Chondrocyte (in vitro differentiated cells): Measurements from ENCODE around the gene L1CAM. TPM values are rescaled to one million over a fixed set of nuclear protein-coding genes. Genes with fewer than 3 reads are reported as not detected.
A peak's percentile ranks its signal among the peaks of the same experiment; 100 is the strongest.
"Not testable (repeated sequence)": the region's sequence is repeated elsewhere in the genome, so short reads cannot be mapped to it uniquely, and the experiment has no call there.

Experiments
- DNase-seq: peaks from one replicate; pipeline ENCODE4 v3.0.0; 2021; ENCODE audit warnings: mixed read lengths, low spot score
- H3K27ac Mint-ChIP-seq: one replicate; pipeline ENCODE4 v1.8.0; 2021; ENCODE audit warnings: mild to moderate bottlenecking, moderate library complexity, mixed read lengths; ENCODE audit not compliant: unreplicated experiment
- H3K27me3 Mint-ChIP-seq: 2 replicates; pipeline ENCODE4 v1.8.0; 2021; ENCODE audit warnings: low read depth, mixed read lengths
- H3K36me3 Mint-ChIP-seq: 2 replicates; pipeline ENCODE4 v1.8.0; 2021; ENCODE audit warnings: low read depth, mixed read lengths
- H3K4me1 Mint-ChIP-seq: 2 replicates; pipeline ENCODE4 v1.8.0; 2021; ENCODE audit warnings: low read depth, mild to moderate bottlenecking, mixed read lengths
- H3K4me3 Mint-ChIP-seq: one replicate; pipeline ENCODE4 v1.8.0; 2021; ENCODE audit warnings: mild to moderate bottlenecking, moderate library complexity, mixed read lengths; ENCODE audit not compliant: unreplicated experiment
- H3K9me3 Mint-ChIP-seq: 2 replicates; pipeline ENCODE4 v1.8.0; 2021; ENCODE audit warnings: low read depth, mixed read lengths
- CTCF ChIP-seq: fragments of 200-600 bp; sonication (generic); IDR thresholded peaks from 2 replicates; pipeline ENCODE4 v1.5.0; 2021; ENCODE audit warnings: antibody characterized with exemption, mild to moderate bottlenecking, moderate library complexity
- total RNA-seq: library from RNA; stranded (reverse); gene quantifications from 3 replicates; pipeline ENCODE4 v1.2.1, GENCODE V29; 2021

Gene L1CAM
- total RNA-seq, 1 donor from 2014 or later: 2.5 TPM

GRCh38 chrX:153824348-153824747, 61.6 kb downstream of the L1CAM start:
- H3K27ac Mint-ChIP-seq: no peak overlapping the region
- H3K4me1 Mint-ChIP-seq: peaks cover 12% of the 10 kb centered on the region
- peaks cover 5% of the 10 kb centered on the region for H3K9me3 Mint-ChIP-seq
- H3K36me3 Mint-ChIP-seq: no peaks in the 10 kb centered on the region
- H3K27me3 Mint-ChIP-seq: no peaks in the 10 kb centered on the region
- DNase-seq: no peak
- H3K4me3 Mint-ChIP-seq: no peak overlapping the region
- TF ChIP-seq CTCF: no peak

GRCh38 chrX:153821066-153821465, 64.9 kb downstream of the L1CAM start:
- H3K9me3 Mint-ChIP-seq: peaks cover 3% of the 10 kb centered on the region
- no peaks in the 10 kb centered on the region for H3K27me3 Mint-ChIP-seq
- no peaks in the 10 kb centered on the region for H3K36me3 Mint-ChIP-seq
- peaks cover 5% of the 10 kb centered on the region for H3K4me1 Mint-ChIP-seq
- no peak overlapping the region for H3K27ac Mint-ChIP-seq
- no peak overlapping the region for H3K4me3 Mint-ChIP-seq
- TF ChIP-seq CTCF: no peak
- DNase-seq: no peak

GRCh38 chrX:153820601-153821000, 65.4 kb downstream of the L1CAM start:
- H3K4me3 Mint-ChIP-seq: no peak overlapping the region
- no peak for DNase-seq
- no peak for TF ChIP-seq CTCF
- H3K4me1 Mint-ChIP-seq: peaks cover 5% of the 10 kb centered on the region
- no peak overlapping the region for H3K27ac Mint-ChIP-seq
- H3K9me3 Mint-ChIP-seq: peaks cover 3% of the 10 kb centered on the region
- H3K36me3 Mint-ChIP-seq: no peaks in the 10 kb centered on the region
- no peaks in the 10 kb centered on the region for H3K27me3 Mint-ChIP-seq

- Mint-ChIP-seq H3K4me1 (peaks cover 5% of the 10 kb centered on the region), H3K4me3 (peak overlapping the region; percentile 59), H3K36me3 (no peaks in the 10 kb centered on the region), H3K9me3 (peaks cover 3% of the 10 kb centered on the region), H3K27me3 (no peaks in the 10 kb centered on the region), H3K27ac (no peak overlapping the region)
- TF ChIP-seq CTCF: no peak
- no peak for DNase-seq
Observed at GRCh38 chrX:153819384-153820040, 66.5 kb downstream of the L1CAM start.

GRCh38 chrX:153818571-153819383, 67.2 kb downstream of the L1CAM start:
- H3K36me3 Mint-ChIP-seq: no peaks in the 10 kb centered on the region
- H3K4me1 Mint-ChIP-seq: peaks cover 5% of the 10 kb centered on the region
- TF ChIP-seq CTCF: no peak
- peak overlapping the region; percentile 59 for H3K4me3 Mint-ChIP-seq
- H3K27ac Mint-ChIP-seq: peak overlapping the region; percentile 8
- H3K27me3 Mint-ChIP-seq: no peaks in the 10 kb centered on the region
- DNase-seq: peak; percentile 83
- H3K9me3 Mint-ChIP-seq: peaks cover 3% of the 10 kb centered on the region

GRCh38 chrX:153818064-153818463, 67.9 kb downstream of the L1CAM start:
- H3K4me3 Mint-ChIP-seq, H3K9me3 Mint-ChIP-seq, H3K27ac Mint-ChIP-seq: not testable (repeated sequence)

More at GRCh38 chrX:153818064-153818463, 67.9 kb downstream of the L1CAM start:
- not testable (repeated sequence) for DNase-seq, H3K27me3 Mint-ChIP-seq, H3K4me1 Mint-ChIP-seq, H3K36me3 Mint-ChIP-seq
